HepG2 (cell line): ENCODE results near the gene CHST13. TPM values are rescaled to one million over a fixed set of nuclear protein-coding genes. Genes with fewer than 3 reads are reported as not detected.
A peak's percentile ranks its signal among the peaks of the same experiment; 100 is the strongest.

Source experiments
- DNMT1 ChIP-seq: sonication (generic); formaldehyde crosslinking; IDR thresholded peaks from 2 replicates; pipeline ENCODE4 v1.5.1; 2020; ENCODE audit warnings: mild to moderate bottlenecking, missing genetic modification reagents
- GTF3A ChIP-seq: sonication (generic); formaldehyde crosslinking; conservative IDR thresholded peaks from 2 replicates; pipeline ENCODE4 v1.4.0; 2020; ENCODE audit warnings: mild to moderate bottlenecking, missing genetic modification reagents
- NFAT5 ChIP-seq: sonication (generic); formaldehyde crosslinking; IDR thresholded peaks from 2 replicates; pipeline ENCODE4 v1.4.0; 2020; ENCODE audit warnings: missing genetic modification reagents
- SNAPC4 ChIP-seq: sonication (generic); formaldehyde crosslinking; IDR thresholded peaks from 2 replicates; pipeline ENCODE4 v1.4.0; 2020; ENCODE audit warnings: mild to moderate bottlenecking, missing genetic modification reagents
- XBP1 ChIP-seq: sonication (generic); formaldehyde crosslinking; IDR thresholded peaks from 2 replicates; pipeline ENCODE4 v1.5.0; 2020; ENCODE audit warnings: missing genetic modification reagents
- ZZZ3 ChIP-seq: sonication (generic); formaldehyde crosslinking; IDR thresholded peaks from 2 replicates; pipeline ENCODE4 v1.4.0; 2020; ENCODE audit warnings: missing genetic modification reagents, mild to moderate bottlenecking, borderline replicate concordance
- polyA plus RNA-seq, 8 experiments: library from polyadenylated mRNA; depleted of rRNA in 3 of 8; stranded (reverse) in 7 of 8; unstranded in 1 of 8; fragments of >200 nt; fragmentation: Illumina TruSeq in 4 of 8; extraction: Trizol in 4 of 8; gene quantifications; 2 replicates each; pipeline versions ENCODE4 v1.2.1 to v1.2.3, GENCODE V29; 2011 to 2016; ENCODE audit warnings: low read depth in 4 of 8, missing spikeins in 1 of 8, mixed read lengths in 1 of 8; ENCODE audit not compliant: insufficient read depth in 1 of 8
- total RNA-seq, 5 experiments: library from RNA; depleted of rRNA; stranded (reverse); fragments of >200 nt; fragmentation: Illumina TruSeq; extraction: Trizol; gene quantifications; 2 replicates each; pipeline ENCODE4 v1.2.3, GENCODE V29; 2016; ENCODE audit warnings: low read depth in 1 of 5
- TF ChIP-seq, protein P1 (sequence below): sonication (generic); formaldehyde crosslinking; conservative IDR thresholded peaks from 2 replicates; pipeline ENCODE4 v1.4.0; 2020; ENCODE audit warnings: missing genetic modification reagents
- TF ChIP-seq, protein P2 (sequence below): sonication (generic); formaldehyde crosslinking; IDR thresholded peaks from 2 replicates; pipeline ENCODE4 v1.4.0; 2020; ENCODE audit warnings: missing genetic modification reagents
- TF ChIP-seq, protein P3 (sequence below): conservative IDR thresholded peaks from 2 replicates; pipeline ENCODE4 v1.6.1; 2018; ENCODE audit warnings: missing genetic modification reagents

The CHST13 gene
- total and polyA plus RNA-seq, 2 of the 13 experiments (the other 11 are each of a cell fraction or from before 2014, with no cell fraction given): 32.0 to 43.1 TPM

GRCh38 chr3:126523745-126524428 lies at the start of gene CHST13 (continued):
- TF ChIP-seq SNAPC4 (CRISPR knock-in tag) (peak; percentile 75; the same call in 1 of the 2 replicates), DNMT1 (peak; percentile 91; the same call in 1 of the 2 replicates), GTF3A (CRISPR knock-in tag) (no peak), XBP1 (CRISPR knock-in tag) (peak; percentile 66; the same call in 1 of the 2 replicates), ZZZ3 (CRISPR knock-in tag) (no peak), NFAT5 (CRISPR knock-in tag) (no peak)
- TF ChIP-seq, protein P1, sequence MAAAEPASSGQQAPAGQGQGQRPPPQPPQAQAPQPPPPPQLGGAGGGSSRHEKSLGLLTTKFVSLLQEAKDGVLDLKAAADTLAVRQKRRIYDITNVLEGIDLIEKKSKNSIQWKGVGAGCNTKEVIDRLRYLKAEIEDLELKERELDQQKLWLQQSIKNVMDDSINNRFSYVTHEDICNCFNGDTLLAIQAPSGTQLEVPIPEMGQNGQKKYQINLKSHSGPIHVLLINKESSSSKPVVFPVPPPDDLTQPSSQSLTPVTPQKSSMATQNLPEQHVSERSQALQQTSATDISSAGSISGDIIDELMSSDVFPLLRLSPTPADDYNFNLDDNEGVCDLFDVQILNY (CRISPR knock-in tag): no peak
- TF ChIP-seq, protein P2, sequence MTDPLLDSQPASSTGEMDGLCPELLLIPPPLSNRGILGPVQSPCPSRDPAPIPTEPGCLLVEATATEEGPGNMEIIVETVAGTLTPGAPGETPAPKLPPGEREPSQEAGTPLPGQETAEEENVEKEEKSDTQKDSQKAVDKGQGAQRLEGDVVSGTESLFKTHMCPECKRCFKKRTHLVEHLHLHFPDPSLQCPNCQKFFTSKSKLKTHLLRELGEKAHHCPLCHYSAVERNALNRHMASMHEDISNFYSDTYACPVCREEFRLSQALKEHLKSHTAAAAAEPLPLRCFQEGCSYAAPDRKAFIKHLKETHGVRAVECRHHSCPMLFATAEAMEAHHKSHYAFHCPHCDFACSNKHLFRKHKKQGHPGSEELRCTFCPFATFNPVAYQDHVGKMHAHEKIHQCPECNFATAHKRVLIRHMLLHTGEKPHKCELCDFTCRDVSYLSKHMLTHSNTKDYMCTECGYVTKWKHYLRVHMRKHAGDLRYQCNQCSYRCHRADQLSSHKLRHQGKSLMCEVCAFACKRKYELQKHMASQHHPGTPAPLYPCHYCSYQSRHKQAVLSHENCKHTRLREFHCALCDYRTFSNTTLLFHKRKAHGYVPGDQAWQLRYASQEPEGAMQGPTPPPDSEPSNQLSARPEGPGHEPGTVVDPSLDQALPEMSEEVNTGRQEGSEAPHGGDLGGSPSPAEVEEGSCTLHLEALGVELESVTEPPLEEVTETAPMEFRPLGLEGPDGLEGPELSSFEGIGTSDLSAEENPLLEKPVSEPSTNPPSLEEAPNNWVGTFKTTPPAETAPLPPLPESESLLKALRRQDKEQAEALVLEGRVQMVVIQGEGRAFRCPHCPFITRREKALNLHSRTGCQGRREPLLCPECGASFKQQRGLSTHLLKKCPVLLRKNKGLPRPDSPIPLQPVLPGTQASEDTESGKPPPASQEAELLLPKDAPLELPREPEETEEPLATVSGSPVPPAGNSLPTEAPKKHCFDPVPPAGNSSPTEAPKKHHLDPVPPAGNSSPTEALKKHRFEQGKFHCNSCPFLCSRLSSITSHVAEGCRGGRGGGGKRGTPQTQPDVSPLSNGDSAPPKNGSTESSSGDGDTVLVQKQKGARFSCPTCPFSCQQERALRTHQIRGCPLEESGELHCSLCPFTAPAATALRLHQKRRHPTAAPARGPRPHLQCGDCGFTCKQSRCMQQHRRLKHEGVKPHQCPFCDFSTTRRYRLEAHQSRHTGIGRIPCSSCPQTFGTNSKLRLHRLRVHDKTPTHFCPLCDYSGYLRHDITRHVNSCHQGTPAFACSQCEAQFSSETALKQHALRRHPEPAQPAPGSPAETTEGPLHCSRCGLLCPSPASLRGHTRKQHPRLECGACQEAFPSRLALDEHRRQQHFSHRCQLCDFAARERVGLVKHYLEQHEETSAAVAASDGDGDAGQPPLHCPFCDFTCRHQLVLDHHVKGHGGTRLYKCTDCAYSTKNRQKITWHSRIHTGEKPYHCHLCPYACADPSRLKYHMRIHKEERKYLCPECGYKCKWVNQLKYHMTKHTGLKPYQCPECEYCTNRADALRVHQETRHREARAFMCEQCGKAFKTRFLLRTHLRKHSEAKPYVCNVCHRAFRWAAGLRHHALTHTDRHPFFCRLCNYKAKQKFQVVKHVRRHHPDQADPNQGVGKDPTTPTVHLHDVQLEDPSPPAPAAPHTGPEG (CRISPR knock-in tag): peak; percentile 78; the same call in 1 of the 2 replicates
- TF ChIP-seq, protein P3, sequence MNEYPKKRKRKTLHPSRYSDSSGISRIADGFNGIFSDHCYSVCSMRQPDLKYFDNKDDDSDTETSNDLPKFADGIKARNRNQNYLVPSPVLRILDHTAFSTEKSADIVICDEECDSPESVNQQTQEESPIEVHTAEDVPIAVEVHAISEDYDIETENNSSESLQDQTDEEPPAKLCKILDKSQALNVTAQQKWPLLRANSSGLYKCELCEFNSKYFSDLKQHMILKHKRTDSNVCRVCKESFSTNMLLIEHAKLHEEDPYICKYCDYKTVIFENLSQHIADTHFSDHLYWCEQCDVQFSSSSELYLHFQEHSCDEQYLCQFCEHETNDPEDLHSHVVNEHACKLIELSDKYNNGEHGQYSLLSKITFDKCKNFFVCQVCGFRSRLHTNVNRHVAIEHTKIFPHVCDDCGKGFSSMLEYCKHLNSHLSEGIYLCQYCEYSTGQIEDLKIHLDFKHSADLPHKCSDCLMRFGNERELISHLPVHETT (CRISPR knock-in tag): no peak
